Activated effector memory CD4-positive, alpha-beta T cell treated with Interleukin-2 at 50 U/mL for 16 hours (primary cell): Measurements from ENCODE around the gene TNK2.
"Not testable (repeated sequence)": the region's sequence is repeated elsewhere in the genome, so short reads cannot be mapped to it uniquely, and the experiment has no call there.

ENCODE experiments used
- DNase-seq: peaks from one replicate; pipeline ENCODE4 v3.0.0-alpha.2; 2020

Gene TNK2

GRCh38 chr3:195844671-195845218, 63.6 kb downstream of the TNK2 start:
- no peak for DNase-seq

- DNase-seq = no peak
Observed at GRCh38 chr3:195839260-195840010, 68.9 kb downstream of the TNK2 start.

DNA sequence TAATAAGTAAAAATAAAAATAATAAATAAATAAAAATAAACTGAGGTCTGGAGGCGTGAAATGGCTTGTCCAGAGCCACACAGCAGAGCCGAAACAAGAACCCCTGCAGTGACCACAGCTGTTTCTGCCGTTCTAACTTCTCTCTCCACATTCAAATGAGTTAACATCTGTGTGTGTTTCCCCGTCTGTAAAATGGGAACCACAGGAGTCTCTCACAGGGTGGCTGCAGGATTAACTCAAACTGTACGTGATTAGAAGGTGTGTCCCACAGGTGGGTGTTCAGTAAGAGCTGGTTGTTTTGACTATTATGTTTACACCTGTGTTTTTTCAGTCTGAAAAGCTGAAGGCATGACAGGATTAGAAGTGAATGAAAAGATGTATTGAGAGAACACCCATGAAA, 69.6 kb downstream of the TNK2 start:
- no peak for DNase-seq

DNA sequence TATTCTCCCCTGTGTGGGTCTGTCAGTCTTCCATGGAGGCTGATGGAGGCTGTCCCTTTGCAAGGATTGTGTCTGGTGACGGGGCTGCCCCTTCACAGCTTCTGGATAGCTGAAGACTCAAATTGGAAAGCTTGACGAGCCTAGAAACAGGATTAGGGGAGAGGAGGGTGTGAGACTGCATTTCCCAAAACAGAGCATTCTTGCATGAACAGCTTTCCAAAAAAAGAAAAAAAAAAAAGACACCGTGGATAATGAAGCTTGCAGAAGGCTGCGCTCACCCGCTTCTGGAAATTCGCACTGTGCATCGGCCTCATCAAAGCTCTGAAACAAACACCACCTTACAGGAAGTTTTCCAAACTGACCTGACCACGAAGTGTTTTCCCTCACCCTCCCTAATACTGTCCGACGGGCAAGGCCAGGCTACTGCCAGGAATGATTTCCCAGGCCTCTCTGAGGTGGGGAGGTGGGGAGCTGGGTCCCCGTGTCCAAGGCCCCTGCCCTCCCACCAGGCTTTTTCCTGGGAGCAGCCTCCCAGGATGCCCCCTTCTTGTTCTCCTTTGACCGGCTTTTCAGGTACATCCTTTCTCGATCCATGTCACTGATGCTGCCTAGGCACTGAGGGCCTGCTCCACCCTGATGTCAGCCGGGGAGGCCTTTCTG, 71.7 kb downstream of the TNK2 start:
- no peak for DNase-seq

DNA sequence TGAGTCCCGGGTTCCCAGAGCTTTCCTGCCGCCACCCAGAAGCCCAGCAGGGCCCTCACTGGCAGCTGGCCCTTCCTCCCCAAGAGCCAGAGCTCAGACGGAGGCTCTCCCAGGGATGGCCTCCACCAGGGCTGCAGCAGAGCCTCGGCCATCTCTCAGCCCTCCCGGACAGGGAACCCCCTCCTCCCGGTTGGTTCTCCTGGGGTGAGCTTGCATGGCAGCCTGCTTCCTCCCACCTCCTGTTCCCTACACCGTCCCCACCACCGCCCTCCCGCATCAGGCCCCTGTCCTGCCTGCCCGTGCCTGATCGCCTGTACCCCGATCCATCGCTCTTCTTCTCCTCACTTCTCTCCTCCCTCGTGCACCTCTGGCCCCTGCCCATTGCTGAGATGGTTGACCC, 72.6 kb downstream of the TNK2 start:
- DNase-seq = no peak

GRCh38 chr3:195834675-195835583, 73.4 kb downstream of the TNK2 start:
- no peak for DNase-seq

- DNase-seq = no peak
Observed at GRCh38 chr3:195829897-195830254, 78.5 kb downstream of the TNK2 start.

DNA sequence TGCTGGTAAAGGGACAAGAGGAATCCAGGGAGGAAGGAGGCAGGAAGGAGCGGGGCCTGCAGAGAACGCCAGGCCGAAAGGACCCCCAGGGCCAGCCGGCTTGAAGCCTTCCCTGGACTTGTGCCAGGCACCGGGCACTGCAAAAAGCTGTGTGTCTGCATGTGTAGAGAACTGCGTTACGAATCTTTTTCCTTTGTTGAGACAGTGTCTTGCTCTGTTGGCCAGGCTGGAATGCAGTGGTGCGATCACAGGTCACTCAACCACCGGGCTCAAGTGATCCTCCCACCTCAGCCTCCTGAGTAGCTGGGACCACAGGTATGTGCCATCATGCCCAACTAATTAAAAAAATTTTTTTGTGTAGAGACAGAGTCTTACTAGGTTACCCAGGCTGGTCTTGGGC, 79.6 kb downstream of the TNK2 start:
- DNase-seq = no peak

GRCh38 chr3:195825857-195826804, 82.2 kb downstream of the TNK2 start:
- DNase-seq = no peak

DNA sequence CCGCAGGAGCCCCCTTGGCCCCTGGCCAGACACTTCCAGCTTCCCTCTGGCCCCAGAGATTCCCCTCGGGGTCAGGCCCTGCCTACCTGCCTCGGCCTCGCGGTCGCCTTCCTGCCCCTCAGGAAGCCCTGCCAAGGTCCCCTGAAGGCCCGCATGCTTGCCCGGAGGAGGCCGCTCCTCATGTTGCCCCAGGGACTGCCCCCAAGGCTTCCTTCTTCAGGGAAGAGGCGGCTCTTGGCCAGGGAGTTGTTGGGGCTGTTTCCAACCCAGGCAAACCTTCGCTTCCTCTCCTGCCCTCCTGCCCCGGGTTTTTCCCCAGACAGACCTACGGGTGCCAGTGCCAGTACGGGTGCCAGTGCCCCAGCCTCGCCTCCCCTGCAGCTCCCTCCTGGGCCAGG, 83.2 kb downstream of the TNK2 start:
- no peak for DNase-seq

- DNase-seq = not testable (repeated sequence)
Observed at GRCh38 chr3:195824425-195825190, 83.7 kb downstream of the TNK2 start.

- DNase-seq = no peak
Observed at GRCh38 chr3:195823999-195824398, 84.4 kb downstream of the TNK2 start.

- DNase-seq = no peak
Observed at GRCh38 chr3:195823280-195823679, 85.1 kb downstream of the TNK2 start.

DNA sequence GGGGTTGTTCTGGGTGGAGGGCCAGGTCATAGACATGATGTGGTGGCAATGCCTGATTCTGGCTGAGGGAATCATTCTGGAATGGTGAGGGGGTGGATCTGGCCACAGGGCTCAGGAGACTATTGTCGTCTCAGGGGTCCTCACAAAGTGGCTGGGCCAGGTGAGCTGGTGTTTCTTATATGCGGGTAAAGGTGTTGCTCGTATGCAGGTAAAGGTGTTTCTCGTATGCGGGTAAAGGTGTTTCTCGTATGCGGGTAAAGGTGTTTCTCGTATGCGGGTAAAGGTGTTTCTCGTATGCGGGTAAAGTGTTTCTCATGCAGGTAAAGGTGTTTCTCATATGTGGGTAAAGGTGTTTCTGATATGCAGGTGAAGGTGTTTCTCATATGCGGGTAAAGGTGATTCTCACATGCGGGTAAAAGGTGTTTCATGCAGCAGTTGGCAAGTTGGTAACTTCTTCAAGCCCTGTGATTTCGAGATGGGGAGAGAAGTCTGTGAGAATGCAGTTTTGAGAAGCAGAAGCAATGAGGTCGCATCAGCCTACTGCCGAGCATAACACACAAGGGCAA, 86.1 kb downstream of the TNK2 start:
- DNase-seq = no peak

DNA sequence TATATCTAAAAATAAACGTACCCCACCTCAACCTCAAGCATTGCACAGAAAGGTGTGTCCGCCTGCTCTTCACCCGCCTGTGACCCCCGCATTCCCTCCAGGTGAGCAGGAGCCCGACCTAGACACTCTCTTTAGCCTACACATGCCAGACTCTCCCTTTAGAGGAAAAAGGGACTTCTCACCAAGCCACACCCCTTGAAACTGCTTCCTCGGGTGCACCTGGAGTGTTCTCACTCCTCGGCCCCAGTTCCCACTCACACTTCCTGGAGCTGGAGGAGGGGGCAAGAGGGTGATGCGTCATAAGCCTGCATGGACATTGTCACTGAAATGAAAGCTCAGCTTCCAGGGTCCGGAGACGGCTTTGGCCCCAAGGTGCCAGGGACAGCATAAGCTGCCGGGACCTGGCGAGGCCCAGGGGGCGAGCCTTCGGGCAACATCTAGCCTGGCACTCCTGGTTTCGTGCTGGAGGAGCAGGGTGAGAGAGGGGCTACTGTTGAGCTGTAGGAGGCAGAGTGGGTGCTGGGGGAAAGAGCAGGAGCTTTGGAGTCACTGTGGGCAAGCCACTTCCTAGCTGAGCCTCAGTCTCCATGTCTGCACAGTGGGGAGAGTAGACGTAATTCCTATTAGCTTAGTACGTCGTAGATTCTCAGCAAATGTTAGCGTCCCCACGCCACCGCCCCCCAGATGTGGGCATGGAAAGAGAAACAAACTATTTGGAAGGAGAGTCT, 86.8 kb downstream of the TNK2 start:
- no peak for DNase-seq

DNA sequence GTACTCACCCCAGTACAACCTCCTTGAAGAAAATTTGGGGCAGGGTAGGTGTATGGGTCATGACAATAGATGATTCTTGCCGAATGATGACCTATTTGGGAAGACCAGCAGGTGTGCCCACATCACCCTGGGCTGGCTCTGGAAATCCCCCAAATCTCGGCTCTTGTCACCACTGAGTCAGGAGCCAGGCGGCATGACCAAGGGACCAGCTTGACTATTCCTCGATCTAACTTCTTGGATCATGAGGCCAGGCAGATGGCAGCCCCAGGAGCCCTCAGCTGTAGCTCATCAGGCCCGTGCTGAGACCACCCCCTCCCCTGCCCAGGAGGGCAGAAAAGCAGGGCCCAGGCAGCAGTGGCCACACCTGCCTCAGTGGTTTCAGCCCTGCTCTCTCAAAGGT, 87.5 kb downstream of the TNK2 start:
- no peak for DNase-seq

- DNase-seq = no peak
Observed at GRCh38 chr3:195820186-195820585, 88.2 kb downstream of the TNK2 start.

GRCh38 chr3:195818301-195818700, 90.0 kb downstream of the TNK2 start:
- no peak for DNase-seq

- no peak for DNase-seq
Observed at GRCh38 chr3:195817578-195818135, 90.7 kb downstream of the TNK2 start.
